ENCODE data around the gene USP24.

USP24 gene

GRCh38 chr1:55065648-55066047, 149.5 kb downstream of the USP24 start:
- Histone ChIP-seq H3K36me3 (ENCODE audit: insufficient read depth, low read length) (peaks cover 38% of the 10 kb centered on the region; the same call in 1 of the 2 replicates), H2AFZ (ENCODE audit: low read length) (no peak overlapping the region), H3K4me1 (ENCODE audit: insufficient read depth, low read length, poor library complexity, severe bottlenecking) (no peaks in the 10 kb centered on the region), H3K4me3 (ENCODE audit: low read length, poor library complexity, severe bottlenecking) (no peak overlapping the region), H3F3A (ENCODE audit: low read depth) (no peaks in the 10 kb centered on the region), H3K9ac (ENCODE audit: low read depth, low read length, poor library complexity, severe bottlenecking) (no peak overlapping the region), H3K79me2 (ENCODE audit: insufficient read depth, low read length) (no peaks in the 10 kb centered on the region), H3K9me2 (replicated peaks; ENCODE audit: low read depth, low read length) (no peaks in the 10 kb centered on the region), H3K4me2 (ENCODE audit: low read depth, low read length, poor library complexity, severe bottlenecking) (no peak overlapping the region), H3K9me3 (ENCODE audit: insufficient read depth, low read depth, low read length) (no peaks in the 10 kb centered on the region), H4K20me1 (ENCODE audit: insufficient read depth, low read length, poor library complexity, severe bottlenecking) (no peaks in the 10 kb centered on the region), H3K27me3 (ENCODE audit: insufficient read depth, low read length, poor library complexity, severe bottlenecking) (no peaks in the 10 kb centered on the region)
- TF ChIP-seq CTCF (conservative IDR thresholded peaks at IDR 0.05; ENCODE audit: low read length), result no peak
- no peak for TF ChIP-seq EZH2phosphoT487 (IDR thresholded peaks at IDR 0.05; ENCODE audit: borderline replicate concordance)

- no peaks in the 10 kb centered on the region for H3K4me1 ChIP-seq (ENCODE audit: insufficient read depth, low read length, poor library complexity, severe bottlenecking)
- H3K9ac ChIP-seq (ENCODE audit: low read depth, low read length, poor library complexity, severe bottlenecking), result no peak overlapping the region
- no peaks in the 10 kb centered on the region for H3K9me2 ChIP-seq (replicated peaks; ENCODE audit: low read depth, low read length)
- H2AFZ ChIP-seq (ENCODE audit: low read length), result no peak overlapping the region
- H3K79me2 ChIP-seq (ENCODE audit: insufficient read depth, low read length), result no peaks in the 10 kb centered on the region
- no peak overlapping the region for H3K4me3 ChIP-seq (ENCODE audit: low read length, poor library complexity, severe bottlenecking)
- H3F3A ChIP-seq (ENCODE audit: low read depth), result no peaks in the 10 kb centered on the region
- no peaks in the 10 kb centered on the region for H4K20me1 ChIP-seq (ENCODE audit: insufficient read depth, low read length, poor library complexity, severe bottlenecking)
- H3K9me3 ChIP-seq (ENCODE audit: insufficient read depth, low read depth, low read length), result no peaks in the 10 kb centered on the region
- peaks cover 30% of the 10 kb centered on the region; the same call in 1 of the 2 replicates for H3K36me3 ChIP-seq (ENCODE audit: insufficient read depth, low read length)
- no peaks in the 10 kb centered on the region for H3K27me3 ChIP-seq (ENCODE audit: insufficient read depth, low read length, poor library complexity, severe bottlenecking)
- H3K4me2 ChIP-seq (ENCODE audit: low read depth, low read length, poor library complexity, severe bottlenecking), result no peak overlapping the region
- no peak for TF ChIP-seq CTCF (conservative IDR thresholded peaks at IDR 0.05; ENCODE audit: low read length)
- no peak for TF ChIP-seq EZH2phosphoT487 (IDR thresholded peaks at IDR 0.05; ENCODE audit: borderline replicate concordance)
Observed at GRCh38 chr1:55064861-55065263, 150.3 kb downstream of the USP24 start.

GRCh38 chr1:55064071-55064581, 151.0 kb downstream of the USP24 start:
- H3K9me3 ChIP-seq (ENCODE audit: insufficient read depth, low read depth, low read length), result no peaks in the 10 kb centered on the region
- no peak overlapping the region for H3K4me3 ChIP-seq (ENCODE audit: low read length, poor library complexity, severe bottlenecking)
- H4K20me1 ChIP-seq (ENCODE audit: insufficient read depth, low read length, poor library complexity, severe bottlenecking), result no peaks in the 10 kb centered on the region
- no peaks in the 10 kb centered on the region for H3K79me2 ChIP-seq (ENCODE audit: insufficient read depth, low read length)
- H3K9ac ChIP-seq (ENCODE audit: low read depth, low read length, poor library complexity, severe bottlenecking), result no peak overlapping the region
- no peaks in the 10 kb centered on the region for H3K27me3 ChIP-seq (ENCODE audit: insufficient read depth, low read length, poor library complexity, severe bottlenecking)
- no peaks in the 10 kb centered on the region for H3K9me2 ChIP-seq (replicated peaks; ENCODE audit: low read depth, low read length)
- H2AFZ ChIP-seq (ENCODE audit: low read length), result no peak overlapping the region
- no peak overlapping the region for H3K4me2 ChIP-seq (ENCODE audit: low read depth, low read length, poor library complexity, severe bottlenecking)
- peaks cover 26% of the 10 kb centered on the region; the same call in 1 of the 2 replicates for H3K36me3 ChIP-seq (ENCODE audit: insufficient read depth, low read length)
- H3F3A ChIP-seq (ENCODE audit: low read depth), result no peaks in the 10 kb centered on the region
- H3K4me1 ChIP-seq (ENCODE audit: insufficient read depth, low read length, poor library complexity, severe bottlenecking), result no peaks in the 10 kb centered on the region
- peak; percentile 44; the same call in 1 of the 2 replicates for TF ChIP-seq CTCF (conservative IDR thresholded peaks at IDR 0.05; ENCODE audit: low read length)
- TF ChIP-seq EZH2phosphoT487 (IDR thresholded peaks at IDR 0.05; ENCODE audit: borderline replicate concordance), result no peak
